ENCODE measurements around the gene ICAM4. TPM values are rescaled to one million over a fixed set of nuclear protein-coding genes. Genes with fewer than 3 reads are reported as not detected.

The ICAM4 gene
- polyA plus RNA-seq, 3 donors, result 5.5 to 17.3 (median 11.2) TPM

GRCh38 chr19:10299545-10300458, 13.0 kb downstream of the ICAM4 start:
- H2AFZ ChIP-seq (ENCODE audit: insufficient read depth, low read depth, low read length, poor library complexity, severe bottlenecking), result peak overlapping the region; percentile 56
- peak overlapping the region; percentile 49 for H3K4me2 ChIP-seq (replicated peaks; ENCODE audit: extremely low read depth, low read length, poor library complexity, severe bottlenecking)
- Mint-ChIP-seq H3K36me3 (peaks cover 5 to 10% of the 10 kb centered on the region in 2 donors), H3K9me3 (peaks cover 0 to 15% (median under 1%) of the 10 kb centered on the region in 7 donors), H3K27me3 (ENCODE audit: low read depth in 3 of 3) (peaks cover 32 to 38% (median 33%) of the 10 kb centered on the region in 3 donors), H3K4me3 (peak overlapping the region; percentile 51 to 76), H3K27ac (peak overlapping the region in 5 of 7 donors; percentile 4 to 60 (median 51)), H3K4me1 (peaks cover 42% of the 10 kb centered on the region)
- no peaks in the 10 kb centered on the region for H3K36me3 ChIP-seq (replicated peaks in 1 of 2; ENCODE audit: control insufficient read depth in 1 of 2, insufficient read depth in 2 of 2, low read length in 2 of 2)
- H3K4me3 ChIP-seq (replicated peaks in 1 of 3; ENCODE audit: low read depth in 2 of 3, low read length in 3 of 3), result peak overlapping the region in 1 of 3 experiments; percentile 51
- intact Hi-C loops (cut with micrococcal nuclease), result no loop called here
- no peaks in the 10 kb centered on the region for H3K9me3 ChIP-seq (replicated peaks in 1 of 2; ENCODE audit: control insufficient read depth in 1 of 2, insufficient read depth in 1 of 2, low read length in 2 of 2)
- H3K27me3 ChIP-seq (ENCODE audit: control insufficient read depth in 2 of 2, insufficient read depth in 2 of 2, low read length in 2 of 2), result peaks cover 4 to 16% of the 10 kb centered on the region in 2 donors
- 14% methylated on average over 11 of the region's 14 CpGs for WGBS (ENCODE audit: insufficient coverage)
- DNase-seq, result peak in 2 of 3 donors; percentile 58 to 61
- peak overlapping the region in 1 of 2 donors; percentile 26 for H3K27ac ChIP-seq (ENCODE audit: low read depth in 1 of 2, low read length in 2 of 2)
- H3K9ac ChIP-seq (ENCODE audit: insufficient read depth, low read length, poor library complexity, severe bottlenecking), result no peak overlapping the region
- H3K4me1 ChIP-seq (ENCODE audit: control insufficient read depth in 1 of 2, insufficient read depth in 2 of 2, low read length in 2 of 2), result peaks cover 37 to 52% of the 10 kb centered on the region in 2 donors
- TF ChIP-seq CTCF (IDR thresholded peaks at IDR 0.05), result no peak
- no peaks in the 10 kb centered on the region for H4K20me1 ChIP-seq (ENCODE audit: insufficient read depth, low read length)
- H3K79me2 ChIP-seq (ENCODE audit: insufficient read depth, low read length), result no peaks in the 10 kb centered on the region

- peak overlapping the region; percentile 58 to 81 for H3K4me3 Mint-ChIP-seq
- H3K27me3 Mint-ChIP-seq (ENCODE audit: low read depth in 3 of 3), result peaks cover 0 to 12% (median 4%) of the 10 kb centered on the region in 3 donors
- H3K4me1 ChIP-seq (ENCODE audit: control insufficient read depth in 1 of 2, insufficient read depth in 2 of 2, low read length in 2 of 2), result peaks cover 32 to 41% of the 10 kb centered on the region in 2 donors
- H3K27ac Mint-ChIP-seq, result peak overlapping the region; percentile 89 to 97 (median 93)
- no peaks in the 10 kb centered on the region for H3K36me3 ChIP-seq (replicated peaks in 1 of 2; ENCODE audit: control insufficient read depth in 1 of 2, insufficient read depth in 2 of 2, low read length in 2 of 2)
- peaks cover 32% of the 10 kb centered on the region for H3K4me1 Mint-ChIP-seq
- peak overlapping the region; percentile 70 for H2AFZ ChIP-seq (ENCODE audit: insufficient read depth, low read depth, low read length, poor library complexity, severe bottlenecking)
- H3K9me3 Mint-ChIP-seq, result no peaks in the 10 kb centered on the region
- WGBS (ENCODE audit: insufficient coverage), result 4% methylated on average over 11 of the region's 17 CpGs
- peak overlapping the region; percentile 0 to 68 (median 25) for H3K4me3 ChIP-seq (replicated peaks in 1 of 3; ENCODE audit: low read depth in 2 of 3, low read length in 3 of 3)
- TF ChIP-seq CTCF (IDR thresholded peaks at IDR 0.05), result no peak
- H3K27ac ChIP-seq (ENCODE audit: low read depth in 1 of 2, low read length in 2 of 2), result peak overlapping the region; percentile 55 to 92
- peaks cover 2 to 6% of the 10 kb centered on the region in 2 donors for H3K36me3 Mint-ChIP-seq
- H3K9me3 ChIP-seq (replicated peaks in 1 of 2; ENCODE audit: control insufficient read depth in 1 of 2, insufficient read depth in 1 of 2, low read length in 2 of 2), result no peaks in the 10 kb centered on the region
- no peaks in the 10 kb centered on the region for H3K27me3 ChIP-seq (ENCODE audit: control insufficient read depth in 2 of 2, insufficient read depth in 2 of 2, low read length in 2 of 2)
- peak overlapping the region; percentile 59 for H3K9ac ChIP-seq (ENCODE audit: insufficient read depth, low read length, poor library complexity, severe bottlenecking)
- intact Hi-C loops (cut with micrococcal nuclease), result no loop called here
- H3K79me2 ChIP-seq (ENCODE audit: insufficient read depth, low read length), result no peaks in the 10 kb centered on the region
- no peaks in the 10 kb centered on the region for H4K20me1 ChIP-seq (ENCODE audit: insufficient read depth, low read length)
- DNase-seq, result peak; percentile 79 to 92 (median 84)
- H3K4me2 ChIP-seq (replicated peaks; ENCODE audit: extremely low read depth, low read length, poor library complexity, severe bottlenecking), result peak overlapping the region; percentile 69
Measured at GRCh38 chr19:10305139-10305806, 18.5 kb downstream of the ICAM4 start.

Data from CD14-positive monocyte (primary cell).